HG02588 (cell line): ENCODE measurements around the gene FBN1.

ENCODE experiments used
- ATAC-seq: cut with Tn5 transposase; IDR thresholded peaks from one replicate; pipeline ENCODE4 v1.9.1; 2021; ENCODE audit warnings: mild to moderate bottlenecking, moderate library complexity; ENCODE audit not compliant: unreplicated experiment

FBN1 gene

DNA sequence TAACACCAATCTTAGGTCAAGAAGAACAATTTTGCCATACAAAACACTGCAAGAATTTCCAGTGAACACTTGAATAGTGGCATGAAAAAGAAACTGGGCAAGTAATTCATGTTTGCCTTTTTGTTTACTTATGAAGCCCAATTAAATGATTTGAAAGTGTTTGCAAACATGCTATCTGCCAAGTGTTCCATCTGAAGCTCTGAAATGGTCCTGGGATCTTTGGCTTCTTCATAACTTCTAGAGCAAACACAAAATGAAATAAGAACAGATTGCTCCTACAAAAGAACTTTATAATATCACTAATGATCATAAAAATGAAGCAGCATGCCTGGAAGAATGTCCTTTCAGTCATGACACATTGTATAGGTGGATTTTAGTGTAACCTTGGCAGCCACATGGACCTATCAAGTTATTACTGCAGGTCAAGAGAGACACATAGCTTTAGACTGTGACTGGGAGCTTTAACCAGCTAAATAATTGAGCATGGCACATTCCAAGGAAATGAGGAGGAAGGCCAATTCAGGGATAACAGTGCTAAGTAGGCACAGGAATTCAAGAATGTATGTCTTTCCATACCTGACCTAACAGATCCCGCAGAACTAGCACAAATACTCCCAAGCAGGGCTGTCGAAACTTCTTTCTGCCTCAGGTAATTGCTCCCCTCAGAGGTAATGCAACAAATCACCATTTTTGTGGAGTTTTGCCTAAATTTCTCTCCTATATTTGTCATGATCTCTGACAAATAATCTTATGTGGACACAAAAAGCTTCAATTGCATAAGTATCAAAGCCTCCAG is 169.7 kb downstream of the FBN1 start:
- no peak for ATAC-seq

DNA sequence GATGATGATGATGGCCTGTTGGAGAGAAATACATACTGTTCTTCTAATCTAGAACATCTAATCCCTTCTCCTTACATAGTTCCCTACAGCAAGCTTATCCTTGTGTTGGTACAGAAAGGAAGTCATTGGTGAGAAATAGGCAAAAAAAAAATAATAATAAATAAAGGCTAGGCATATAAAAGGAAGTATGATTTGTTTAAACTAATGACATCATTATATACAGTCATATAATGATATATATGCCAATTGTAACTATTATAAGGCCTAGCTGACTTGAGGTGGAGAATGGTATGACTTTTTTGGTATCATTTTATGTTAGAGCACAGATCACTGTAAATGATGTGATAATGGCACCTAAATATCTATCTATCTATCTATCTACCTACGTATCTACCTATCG is 171.8 kb downstream of the FBN1 start:
- no peak for ATAC-seq

GRCh38 chr15:48472756-48473155 is 172.8 kb downstream of the FBN1 start:
- no peak for ATAC-seq

DNA sequence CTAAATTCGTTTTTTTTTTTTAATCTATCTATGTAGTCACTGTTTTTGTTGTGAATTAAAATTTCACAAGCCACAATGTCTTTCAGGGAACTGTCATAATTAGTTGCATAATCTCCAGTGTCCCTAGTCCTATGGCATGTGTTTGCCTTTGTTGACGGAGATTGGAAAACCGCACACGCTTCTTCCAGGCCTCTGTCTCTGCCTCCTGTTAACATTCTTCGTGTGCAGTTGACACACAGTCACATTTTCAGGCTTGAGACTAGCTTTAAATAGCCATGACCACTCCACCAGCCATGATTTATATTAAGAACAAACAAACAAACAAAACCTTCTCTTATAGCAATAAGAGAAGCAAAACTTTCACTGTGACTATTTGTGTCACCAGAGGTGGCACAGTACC is 174.4 kb downstream of the FBN1 start:
- no peak for ATAC-seq

DNA sequence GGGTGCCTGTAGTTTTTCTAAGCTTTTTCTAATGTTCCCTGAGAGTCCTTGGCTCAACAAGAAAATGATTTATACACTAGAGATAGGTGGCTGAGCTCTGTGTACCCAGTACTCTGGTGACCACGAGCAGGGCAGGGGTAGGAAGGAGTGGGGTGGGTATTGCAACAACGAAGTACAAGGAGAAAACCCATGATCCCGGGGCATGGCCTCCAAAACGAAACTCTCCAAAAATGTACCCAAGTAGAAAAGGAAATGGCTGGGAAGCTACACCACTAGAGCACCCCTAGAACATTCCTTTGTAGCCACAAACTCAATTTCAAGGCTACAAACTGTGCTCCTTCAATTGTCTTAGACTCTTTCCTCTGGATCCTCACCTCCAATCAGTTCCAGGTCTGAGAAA is 175.4 kb downstream of the FBN1 start:
- ATAC-seq: no peak

GRCh38 chr15:48469681-48470080 is 175.8 kb downstream of the FBN1 start:
- ATAC-seq: no peak

DNA sequence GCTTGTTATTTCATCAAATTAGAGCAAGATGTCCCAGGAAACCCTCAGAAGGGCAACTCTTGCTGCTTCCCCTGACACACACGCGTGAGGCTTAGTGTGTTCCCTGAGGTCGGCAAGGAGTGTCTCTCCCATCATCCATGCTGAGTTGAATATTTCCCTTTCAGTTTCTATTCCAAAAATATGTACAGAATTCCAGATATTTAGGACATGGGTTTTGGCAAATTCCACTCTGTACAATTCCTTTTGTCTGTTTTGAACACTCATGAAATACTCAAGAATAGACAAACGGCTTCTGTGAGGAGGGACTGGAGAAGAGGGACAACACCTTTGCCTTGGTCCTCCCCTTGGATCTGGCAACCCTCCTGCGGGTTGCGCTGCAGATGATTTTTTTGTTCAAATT is 176.2 kb downstream of the FBN1 start:
- no peak for ATAC-seq

DNA sequence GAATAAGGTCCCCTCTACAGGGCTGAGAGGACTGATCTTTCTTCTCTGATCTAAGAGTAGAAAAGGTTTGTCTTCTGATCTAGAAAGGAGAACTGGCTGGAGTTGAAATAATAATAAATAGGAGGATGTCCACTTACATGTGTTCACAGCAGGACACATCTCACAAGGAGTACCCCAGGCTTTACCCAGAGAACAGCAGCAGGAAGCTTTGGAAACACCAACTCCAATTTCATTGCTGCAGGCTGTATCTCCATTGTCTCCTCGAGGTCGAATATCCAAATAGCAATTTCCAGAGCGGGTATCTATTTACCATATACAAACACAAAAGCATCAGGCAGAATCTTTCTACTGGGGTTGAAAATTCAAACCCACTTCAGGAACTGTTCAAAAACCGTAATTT is 177.7 kb downstream of the FBN1 start:
- ATAC-seq: no peak

- ATAC-seq: no peak
Observed at GRCh38 chr15:48466820-48467219, 178.7 kb downstream of the FBN1 start.

- ATAC-seq: no peak
Observed at GRCh38 chr15:48466079-48466478, 179.4 kb downstream of the FBN1 start.

GRCh38 chr15:48465410-48465809 is 180.1 kb downstream of the FBN1 start:
- no peak for ATAC-seq

- no peak for ATAC-seq
Observed at GRCh38 chr15:48463366-48463880, 182.1 kb downstream of the FBN1 start.

- no peak for ATAC-seq
Observed at GRCh38 chr15:48462688-48463087, 182.8 kb downstream of the FBN1 start.

GRCh38 chr15:48459571-48460442 is 185.7 kb downstream of the FBN1 start:
- ATAC-seq: no peak

GRCh38 chr15:48458876-48459275 is 186.6 kb downstream of the FBN1 start:
- ATAC-seq: no peak

GRCh38 chr15:48456134-48456533 is 189.4 kb downstream of the FBN1 start:
- ATAC-seq: no peak

DNA sequence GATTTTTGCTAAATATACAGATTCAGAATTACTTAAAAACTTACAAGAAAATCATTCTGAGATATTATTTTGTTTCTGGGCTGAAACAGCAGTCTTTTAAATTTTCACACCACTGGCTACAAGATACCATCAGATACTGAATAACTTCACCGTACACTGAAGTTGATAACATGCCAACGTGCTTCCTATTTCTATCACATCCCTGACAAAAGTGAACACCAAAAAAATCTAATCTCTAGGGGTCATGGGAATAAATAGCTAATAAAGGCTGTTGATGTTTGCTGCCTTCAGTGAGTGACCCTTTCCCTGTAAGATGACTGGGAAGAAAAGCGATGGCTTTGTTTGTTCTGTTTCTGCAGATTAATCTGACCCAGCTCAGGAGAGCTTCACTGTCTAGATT is 193.8 kb downstream of the FBN1 start:
- no peak for ATAC-seq

DNA sequence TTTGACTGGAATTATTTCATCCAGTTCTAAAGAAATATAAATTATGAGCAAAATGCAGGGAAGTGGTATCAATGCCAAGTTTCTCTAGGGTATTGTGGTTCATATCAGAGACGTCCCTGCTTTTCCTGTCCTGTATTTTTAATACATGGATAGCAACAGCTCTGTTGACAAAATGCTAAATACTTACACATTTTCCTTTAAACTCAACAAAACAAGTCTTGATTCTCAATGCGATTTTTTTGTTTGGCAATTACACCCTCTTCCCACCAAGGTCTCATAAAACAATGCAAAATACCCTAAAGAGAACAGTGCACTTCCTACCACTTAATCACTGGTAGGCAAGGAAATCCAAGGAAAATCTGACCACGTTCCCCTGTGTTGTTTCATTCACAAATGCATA is 194.3 kb downstream of the FBN1 start:
- ATAC-seq: no peak

DNA sequence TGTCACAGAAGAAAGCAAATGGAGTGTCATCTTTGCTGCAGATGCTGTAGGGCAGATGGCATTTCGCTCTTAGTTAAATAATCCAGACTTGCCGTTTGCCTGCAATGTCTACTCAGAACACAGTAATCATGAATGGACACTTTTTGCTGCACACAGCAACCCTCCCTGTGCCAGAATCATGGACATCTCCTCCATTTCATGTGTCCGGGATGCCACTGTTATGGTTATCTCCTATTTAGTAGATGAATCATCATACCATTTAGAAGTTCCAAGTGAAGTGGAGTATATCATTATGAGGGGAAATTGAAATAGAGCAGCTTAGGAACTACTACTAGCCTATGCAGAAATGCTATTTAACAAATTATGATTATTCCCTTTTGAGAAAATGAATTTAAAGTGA is 195.8 kb downstream of the FBN1 start:
- no peak for ATAC-seq

DNA sequence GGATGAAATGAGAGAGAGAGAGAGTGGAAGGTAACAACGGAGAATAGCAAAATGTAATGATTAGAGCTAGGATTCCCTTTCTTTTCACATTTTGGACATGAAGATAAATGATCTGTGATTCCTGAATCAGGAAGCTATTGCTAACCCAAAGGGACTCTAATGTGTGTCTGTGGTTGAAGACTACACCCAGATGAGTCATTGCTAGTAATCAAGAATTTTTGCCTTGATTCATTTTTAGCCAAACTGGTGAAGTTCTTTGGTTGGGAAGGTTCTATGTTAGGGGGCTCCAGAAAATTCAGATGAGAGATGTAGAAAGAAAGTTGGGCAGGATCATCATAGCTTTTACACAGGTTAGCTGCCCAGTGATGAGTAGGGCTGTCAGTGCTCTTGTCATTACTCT is 197.9 kb downstream of the FBN1 start:
- ATAC-seq: no peak

DNA sequence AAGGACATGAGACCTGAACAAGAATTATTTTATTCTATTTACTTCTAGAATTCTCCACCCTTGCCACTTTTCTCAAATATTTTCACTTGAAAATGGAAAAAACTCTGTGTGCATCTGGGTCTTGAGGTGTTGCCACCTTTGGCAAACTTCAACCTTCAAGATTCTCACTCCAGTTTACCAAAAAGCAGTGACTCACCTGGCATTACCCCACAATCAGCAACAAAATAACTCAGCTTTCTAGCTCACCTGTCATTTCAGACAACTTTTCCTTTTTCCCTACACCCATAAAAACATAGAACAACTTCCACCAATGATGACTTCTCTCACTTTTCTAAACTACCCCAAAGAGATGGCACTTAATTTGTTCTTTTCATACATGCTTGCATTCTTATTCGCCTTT is 198.5 kb downstream of the FBN1 start:
- no peak for ATAC-seq

DNA sequence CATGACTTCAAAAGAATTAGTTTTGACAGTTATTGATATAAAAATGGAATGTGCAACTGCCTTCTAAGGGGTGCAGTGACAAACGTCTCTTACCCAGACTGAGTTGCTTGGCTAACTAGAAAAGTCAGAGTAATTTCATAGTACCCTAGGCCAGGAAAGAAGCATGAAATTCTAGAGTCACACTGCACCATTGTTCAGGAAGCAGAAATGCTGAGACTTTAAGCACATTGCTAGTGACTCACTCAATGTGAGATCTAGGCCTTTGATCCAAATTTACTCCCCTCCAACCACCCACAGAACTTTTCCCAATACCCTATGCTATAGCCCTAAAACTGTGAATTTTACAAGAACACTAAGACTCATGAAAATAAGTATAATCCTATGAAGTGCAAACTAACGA is 203.5 kb downstream of the FBN1 start:
- ATAC-seq: no peak
